Sigmoid colon (tissue), 7 donors: ENCODE measurements around the gene NOXO1. TPM values are rescaled to one million over a fixed set of nuclear protein-coding genes. Genes with fewer than 3 reads are reported as not detected.
"Not testable (repeated sequence)": the region's sequence is repeated elsewhere in the genome, so short reads cannot be mapped to it uniquely, and the experiment has no call there.

Experiments
- DNase-seq: peaks from one replicate; pipeline ENCODE4 v3.0.0-alpha.2; 2019
- H3K27ac ChIP-seq, 4 donors: fragments of 200-600 bp; sonication (generic); one replicate each; pipeline ENCODE4 v1.5.1; 2016 to 2019; ENCODE audit warnings: mild to moderate bottlenecking in 1 of 4
- H3K27me3 ChIP-seq, 3 donors: fragments of 200-600 bp; sonication (generic); one replicate each; pipeline ENCODE4 v1.5.1; 2019; ENCODE audit warnings: mild to moderate bottlenecking in 1 of 3
- H3K36me3 ChIP-seq, 4 donors: fragments of 200-600 bp; sonication (generic); one replicate each; pipeline ENCODE4 v1.5.1; 2016 to 2019
- H3K4me1 ChIP-seq, 4 donors: fragments of 200-600 bp; sonication (generic); one replicate each; pipeline ENCODE4 v1.5.1; 2017 to 2019
- H3K4me3 ChIP-seq, 4 donors: fragments of 200-600 bp; sonication (generic); one replicate each; pipeline ENCODE4 v1.5.1; 2017 to 2019; ENCODE audit warnings: mild to moderate bottlenecking in 2 of 4, moderate library complexity in 1 of 4
- H3K9me3 ChIP-seq, 4 donors: fragments of 200-600 bp in 3 of 4; sonication (generic) in 3 of 4; one replicate each; pipeline versions ENCODE4 v1.5.1 to v1.6.1; 2013 to 2019
- CTCF ChIP-seq, 4 experiments: fragments of 450-650 bp in 3 of 4; fragments of 200-600 bp in 1 of 4; IDR thresholded peaks; one replicate each; pipeline ENCODE4 v1.5.1; 2016 to 2019; ENCODE audit warnings: antibody characterized with exemption in 4 of 4, mild to moderate bottlenecking in 3 of 4, moderate library complexity in 2 of 4
- EP300 ChIP-seq, 4 donors: sonication (generic); formaldehyde crosslinking; IDR thresholded peaks; one replicate each; pipeline ENCODE4 v1.6.1; 2017; ENCODE audit warnings: antibody characterized with exemption in 4 of 4
- POLR2A ChIP-seq, 2 donors: fragments of 450-650 bp; IDR thresholded peaks; one replicate each; pipeline ENCODE4 v1.6.1; 2016; ENCODE audit warnings: antibody characterized with exemption in 2 of 2, mild to moderate bottlenecking in 2 of 2, moderate library complexity in 2 of 2
- POLR2AphosphoS5 ChIP-seq, 4 donors: sonication (generic); formaldehyde crosslinking; IDR thresholded peaks; one replicate each; pipeline ENCODE4 v1.6.1; 2017; ENCODE audit warnings: antibody characterized with exemption in 4 of 4
- WGBS, 2 donors: extraction: QIAGEN DNeasy Blood & Tissue Kit; methylation state at CpG; one replicate each; pipeline ENCODE4 v1.1.7; 2013; 5-methylcytosine and 5-hydroxymethylcytosine counted together
- intact Hi-C: fragments of 100-400 bp; cut with DNase I; formaldehyde crosslinking; loops from one replicate; pipeline ENCODE4 v1.15.1; 2023
- polyA plus RNA-seq, 3 donors: library from polyadenylated mRNA; stranded (reverse); fragments of 200-250 nt; gene quantifications; one replicate each; pipeline ENCODE4 v1.2.3, GENCODE V29; 2013
- total RNA-seq, 4 donors: library from RNA; depleted of rRNA; stranded (reverse); fragments of >200 nt; gene quantifications; one replicate each; pipeline ENCODE4 v1.1.0, GENCODE V29; 2016
- donor health status: healthy with polysubstance abuse.
- donor health status: Bipolar disorder and iron deficiency.
- donor health status: healthy.

Gene NOXO1
- total and polyA plus RNA-seq, 7 donors = 13.8 to 47.3 (median 15.0) TPM; not detected in 4

- peak; percentile 100 for DNase-seq
- Histone ChIP-seq H3K4me1 (peaks cover 0 to 37% (median 31%) of the 10 kb centered on the region in 4 donors), H3K36me3 (peaks cover 12 to 27% (median 22%) of the 10 kb centered on the region in 4 donors), H3K4me3 (peak within 1 kb of the TSS; percentile 63 to 90 (median 66)), H3K9me3 (no peaks in the 10 kb centered on the region), H3K27ac (peak within 1 kb of the TSS; percentile 91 to 99 (median 92)), H3K27me3 (no peaks in the 10 kb centered on the region)
- intact Hi-C loops = no loop called here
- WGBS, 2 donors = 0 to 1% methylated on average over 97 of the region's 97 CpGs
- peak; percentile 97 for TF ChIP-seq POLR2A (IDR thresholded peaks at IDR 0.05)
- TF ChIP-seq POLR2AphosphoS5 (IDR thresholded peaks at IDR 0.05) = peak; percentile 95 to 100 (median 98)
- TF ChIP-seq EP300 (IDR thresholded peaks at IDR 0.05) = peak in 2 of 4 donors; percentile 33 to 35
- TF ChIP-seq CTCF (IDR thresholded peaks at IDR 0.05) = no peak
These were observed 16.5 kb downstream of the NOXO1 start, which contains the start of gene RPS2 for GRCh38 chr16:1964506-1965395. Gene RPS2 (minus strand): TSS chr16:1964826. CDS start chr16:1964625, 201 bp downstream.

GRCh38 chr16:1963806-1964505 lies 17.3 kb downstream of the NOXO1 start:
- Histone ChIP-seq H3K36me3 (peaks cover 12 to 27% (median 22%) of the 10 kb centered on the region in 4 donors), H3K4me3 (peak overlapping the region; percentile 63 to 90 (median 66)), H3K27ac (peak overlapping the region; percentile 91 to 99 (median 92)), H3K4me1 (peaks cover 0 to 40% (median 34%) of the 10 kb centered on the region in 4 donors), H3K27me3 (no peaks in the 10 kb centered on the region), H3K9me3 (no peaks in the 10 kb centered on the region)
- DNase-seq = no peak
- no peak for TF ChIP-seq CTCF (IDR thresholded peaks at IDR 0.05)
- intact Hi-C loops = no loop called here
- 5 to 7% methylated on average over 44 of the region's 44 CpGs for whole genome bisulfite sequencing, 2 donors

GRCh38 chr16:1962161-1963153 lies 18.8 kb downstream of the NOXO1 start:
- peaks cover 0 to 44% (median 38%) of the 10 kb centered on the region in 4 donors for H3K4me1 ChIP-seq
- H3K9me3 ChIP-seq, H3K27ac ChIP-seq, H3K27me3 ChIP-seq, DNase-seq, H3K4me3 ChIP-seq, intact Hi-C loops: not testable (repeated sequence)
- WGBS, 2 donors = 82 to 85% methylated on average over 37 of the region's 37 CpGs
- peaks cover 12 to 27% (median 22%) of the 10 kb centered on the region in 4 donors for H3K36me3 ChIP-seq

- Histone ChIP-seq H3K36me3 (peaks cover 12 to 27% (median 22%) of the 10 kb centered on the region in 4 donors), H3K4me3 (no peak overlapping the region), H3K27me3 (no peaks in the 10 kb centered on the region), H3K4me1 (peaks cover 0 to 44% (median 38%) of the 10 kb centered on the region in 4 donors), H3K9me3 (no peaks in the 10 kb centered on the region), H3K27ac (peak overlapping the region in 1 of 4 donors; percentile 93)
- DNase-seq = no peak
- TF ChIP-seq POLR2AphosphoS5 (IDR thresholded peaks at IDR 0.05) (no peak), CTCF (IDR thresholded peaks at IDR 0.05) (no peak), POLR2A (IDR thresholded peaks at IDR 0.05) (no peak), EP300 (IDR thresholded peaks at IDR 0.05) (no peak)
- intact Hi-C loops = no loop called here
- 49 to 60% methylated on average over 6 of the region's 6 CpGs for WGBS, 2 donors
These were observed 19.6 kb downstream of the NOXO1 start for GRCh38 chr16:1961651-1962067.
